Measurements from ENCODE around the gene ATP1A1. TPM values are rescaled to one million over a fixed set of nuclear protein-coding genes. Genes with fewer than 3 reads are reported as not detected.

The ATP1A1 gene
- total RNA-seq, 1 experiment from 2014 or later = 239 TPM

GRCh38 chr1:116453481-116453880 is 80.4 kb downstream of the ATP1A1 start:
- H3K18ac ChIP-seq (ENCODE audit: insufficient read length, low read depth, low read length) = no peak overlapping the region
- Mint-ChIP-seq H3K4me3 (no peak overlapping the region), H3K27ac (no peak overlapping the region; a peak in 1 of 7 replicates), H3K36me3 (ENCODE audit: insufficient read depth in 1 of 3, low read depth in 3 of 3) (no peaks in the 10 kb centered on the region), H3K4me1 (peaks cover 15 to 16% of the 10 kb centered on the region in 2 experiments), H3K27me3 (ENCODE audit: low read depth) (no peaks in the 10 kb centered on the region), H3K9me3 (no peaks in the 10 kb centered on the region)
- no peaks in the 10 kb centered on the region for H3K9me3 ChIP-seq (ENCODE audit: control insufficient read depth, low read depth, low read length)
- no peak overlapping the region for H2BK12ac ChIP-seq (ENCODE audit: insufficient read length, low read depth, low read length)
- no peak overlapping the region for H2AK5ac ChIP-seq (ENCODE audit: insufficient read length, low read length)
- H3K23ac ChIP-seq (ENCODE audit: insufficient read length, low read depth, low read length) = no peak overlapping the region
- DNase-seq = no peak
- no peak overlapping the region for H2BK20ac ChIP-seq (ENCODE audit: low read depth, low read length, poor library complexity, severe bottlenecking)
- no peak overlapping the region for H3K56ac ChIP-seq (ENCODE audit: insufficient read length, low read depth, low read length)
- no peaks in the 10 kb centered on the region for H3K23me2 ChIP-seq (ENCODE audit: insufficient read length, low read depth, low read length, poor library complexity, severe bottlenecking)
- H3T11ph ChIP-seq (ENCODE audit: low read length) = no peak overlapping the region
- H3K27me3 ChIP-seq (ENCODE audit: insufficient read depth, low read length) = no peaks in the 10 kb centered on the region
- H4K5ac ChIP-seq (ENCODE audit: insufficient read length, low read depth, low read length) = no peak overlapping the region
- H2AFZ ChIP-seq (ENCODE audit: low read length) = no peak overlapping the region
- no peak overlapping the region for H3K27ac ChIP-seq (ENCODE audit: insufficient read length, low read depth, low read length)
- no peak for TF ChIP-seq CTCF (conservative IDR thresholded peaks at IDR 0.05)
- H4K8ac ChIP-seq (replicated peaks; ENCODE audit: insufficient read length, low read depth, low read length) = no peak overlapping the region
- H2BK120ac ChIP-seq (ENCODE audit: low read depth, low read length, poor library complexity, severe bottlenecking) = no peak overlapping the region
- no peak overlapping the region for H2BK5ac ChIP-seq (ENCODE audit: insufficient read length, low read length)
- no peak overlapping the region for H4K91ac ChIP-seq (ENCODE audit: insufficient read length, low read depth, low read length)
- no peaks in the 10 kb centered on the region for H4K20me1 ChIP-seq (ENCODE audit: control insufficient read depth, insufficient read depth, insufficient read length)
- no peak overlapping the region for H3K9ac ChIP-seq (ENCODE audit: extremely low read depth, insufficient read length, low read length)
- H3K79me1 ChIP-seq (ENCODE audit: insufficient read depth, low read depth, low read length, poor library complexity, severe bottlenecking) = no peaks in the 10 kb centered on the region
- H3K4me2 ChIP-seq (ENCODE audit: insufficient read depth, insufficient read length, low read length) = no peak overlapping the region
- no peaks in the 10 kb centered on the region for H3K4me1 ChIP-seq (ENCODE audit: insufficient read depth, low read length)
- no peak overlapping the region for H3K4ac ChIP-seq (ENCODE audit: low read depth, low read length)
- no peaks in the 10 kb centered on the region for H3K79me2 ChIP-seq (ENCODE audit: insufficient read depth, low read length)
- H3K14ac ChIP-seq (ENCODE audit: insufficient read depth, low read length) = no peak overlapping the region
- WGBS (ENCODE audit: extremely low coverage, insufficient read length, low lambda C conversion rate) = no CpG with 5 or more reads among the region's 2 CpGs
- H2BK15ac ChIP-seq (ENCODE audit: low read depth, low read length) = no peak overlapping the region

All from H9 (cell line).